Kidney (tissue), 14 donors: ENCODE data around the gene PFKFB4. TPM values are rescaled to one million over a fixed set of nuclear protein-coding genes. Genes with fewer than 3 reads are reported as not detected.

Source experiments
- DNase-seq, 5 donors: peaks; one replicate each; pipeline ENCODE4 v3.0.0-alpha.2; 2013 to 2020
- FAIRE-seq: peaks from 2 replicates; lab custom pipeline; 2012; peaks lifted over from hg19 to GRCh38; lab: Jason Lieb, UNC
- H3K27ac ChIP-seq, 2 donors: one replicate each; pipeline ENCODE4 v1.7.0; 2013; ENCODE audit warnings: low read depth in 2 of 2, low read length in 2 of 2, inconsistent platforms in 1 of 2
- H3K27me3 ChIP-seq: one replicate; pipeline ENCODE4 v1.7.1; 2013; ENCODE audit warnings: low read length, inconsistent platforms; ENCODE audit not compliant: control insufficient read depth, insufficient read depth
- H3K36me3 ChIP-seq, 3 donors: one replicate each; pipeline versions ENCODE4 v1.7.0 to v1.7.1; 2013; ENCODE audit warnings: low read length in 3 of 3, control low read depth in 1 of 3, inconsistent platforms in 1 of 3; ENCODE audit not compliant: insufficient read depth in 3 of 3, control insufficient read depth in 2 of 3
- H3K4me1 ChIP-seq, 3 donors: one replicate each; pipeline versions ENCODE4 v1.7.0 to v1.7.1; 2013; ENCODE audit warnings: low read length in 3 of 3, inconsistent platforms in 1 of 3, low read depth in 1 of 3; ENCODE audit not compliant: control insufficient read depth in 2 of 3, insufficient read depth in 2 of 3
- H3K4me3 ChIP-seq, 3 donors: one replicate each; pipeline versions ENCODE4 v1.7.0 to v1.8.1; 2013; ENCODE audit warnings: low read length in 3 of 3, control low read depth in 1 of 3, inconsistent platforms in 1 of 3
- H3K9ac ChIP-seq, 3 donors: one replicate each; pipeline versions ENCODE4 v1.7.0 to v1.7.1; 2013; ENCODE audit warnings: low read length in 3 of 3, control low read depth in 1 of 3, inconsistent platforms in 1 of 3
- H3K9me3 ChIP-seq, 3 donors: one replicate each; pipeline versions ENCODE4 v1.7.0 to v1.7.1; 2013; ENCODE audit warnings: low read length in 3 of 3, control low read depth in 1 of 3, inconsistent platforms in 1 of 3; ENCODE audit not compliant: control insufficient read depth in 2 of 3, insufficient read depth in 1 of 3
- intact Hi-C: fragments of 100-400 bp; cut with DNase I; formaldehyde crosslinking; loops from one replicate; pipeline ENCODE4 v1.11.1; 2022
- polyA plus RNA-seq: library from polyadenylated mRNA; stranded (reverse); fragments of 350-450 nt; fragmentation: Illumina TruSeq; extraction: RNeasy Lipid Tissue Mini Kit (QIAGEN cat#74804); gene quantifications from one replicate; pipeline ENCODE4 v1.2.3, GENCODE V29; 2014; ENCODE audit warnings: low read depth, low replicate concordance; ENCODE audit not compliant: insufficient read depth
- total RNA-seq: library from RNA; stranded (reverse); fragmentation: NEBNext Ultra II Directional; extraction: Animal tissue kit (Norgen Biotek cat#: 25700); gene quantifications from one replicate; pipeline ENCODE4 v1.2.1, GENCODE V29; 2021
- TF ChIP-seq, protein P1 (sequence below): IDR thresholded peaks from 3 replicates; pipeline ENCODE4 v1.5.1; 2012; ENCODE audit warnings: mild to moderate bottlenecking, moderate library complexity, borderline replicate concordance; ENCODE audit not compliant: insufficient read depth; ENCODE audit errors: extremely low read depth
- donor health status: control.
- donor health status: control.
- donor health status: control.
- donor health status: control.
- donor health status: control.
- donor health status: DM: yes; HTN: yes; CAD: no.
- donor health status: Normal renal cell carcinoma (clear cell type).

PFKFB4 gene
- total and polyA plus RNA-seq, 2 donors from 2014 or later = 2.1 to 4.6 TPM

DNA sequence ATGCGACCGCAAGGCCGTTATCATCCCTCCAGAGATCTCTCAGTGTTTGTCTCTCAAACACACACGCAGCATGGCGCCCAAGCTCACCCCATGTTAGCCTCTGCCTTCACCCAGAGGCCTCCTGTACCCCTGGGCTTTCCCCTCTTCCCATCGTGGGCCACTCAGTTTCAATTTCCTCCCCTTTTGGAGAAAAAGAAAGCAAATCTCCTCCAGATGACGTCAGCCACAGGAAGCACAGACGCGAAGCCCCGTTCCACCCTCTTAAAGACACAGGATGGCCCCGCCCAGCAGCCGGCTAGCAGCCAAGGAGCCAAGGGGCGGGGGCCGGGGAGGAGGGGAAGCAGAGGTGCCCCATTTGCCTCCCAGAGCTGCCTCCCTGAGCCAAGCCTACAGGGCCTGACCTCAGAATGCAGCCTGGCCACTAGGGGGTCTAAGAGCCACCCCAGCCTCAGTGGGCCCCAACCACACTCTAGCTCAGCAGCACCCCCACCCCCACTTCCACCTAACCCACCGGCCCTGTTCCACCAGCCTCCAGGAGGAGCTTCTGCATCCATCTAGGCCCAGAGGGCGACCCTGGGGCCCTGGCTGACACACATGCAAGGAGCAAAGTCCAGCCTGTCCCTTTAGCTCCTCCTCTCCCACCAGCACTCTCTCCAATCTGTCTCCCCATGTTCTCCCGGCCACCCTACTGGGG lies 83.5 kb downstream of the PFKFB4 start:
- Histone ChIP-seq H3K27ac (peak overlapping the region; percentile 93 to 95), H3K9ac (peak overlapping the region; percentile 79 to 97 (median 95)), H3K9me3 (no peaks in the 10 kb centered on the region), H3K4me1 (peaks cover 0 to 22% (median 0%) of the 10 kb centered on the region in 3 donors), H3K36me3 (peaks cover 0 to 5% (median 0%) of the 10 kb centered on the region in 3 donors), H3K27me3 (no peaks in the 10 kb centered on the region), H3K4me3 (peak overlapping the region; percentile 86 to 97 (median 95))
- intact Hi-C loops = no loop called here
- FAIRE-seq = no peak
- peak; percentile 91 to 97 (median 96) for DNase-seq
- TF ChIP-seq, protein P1, sequence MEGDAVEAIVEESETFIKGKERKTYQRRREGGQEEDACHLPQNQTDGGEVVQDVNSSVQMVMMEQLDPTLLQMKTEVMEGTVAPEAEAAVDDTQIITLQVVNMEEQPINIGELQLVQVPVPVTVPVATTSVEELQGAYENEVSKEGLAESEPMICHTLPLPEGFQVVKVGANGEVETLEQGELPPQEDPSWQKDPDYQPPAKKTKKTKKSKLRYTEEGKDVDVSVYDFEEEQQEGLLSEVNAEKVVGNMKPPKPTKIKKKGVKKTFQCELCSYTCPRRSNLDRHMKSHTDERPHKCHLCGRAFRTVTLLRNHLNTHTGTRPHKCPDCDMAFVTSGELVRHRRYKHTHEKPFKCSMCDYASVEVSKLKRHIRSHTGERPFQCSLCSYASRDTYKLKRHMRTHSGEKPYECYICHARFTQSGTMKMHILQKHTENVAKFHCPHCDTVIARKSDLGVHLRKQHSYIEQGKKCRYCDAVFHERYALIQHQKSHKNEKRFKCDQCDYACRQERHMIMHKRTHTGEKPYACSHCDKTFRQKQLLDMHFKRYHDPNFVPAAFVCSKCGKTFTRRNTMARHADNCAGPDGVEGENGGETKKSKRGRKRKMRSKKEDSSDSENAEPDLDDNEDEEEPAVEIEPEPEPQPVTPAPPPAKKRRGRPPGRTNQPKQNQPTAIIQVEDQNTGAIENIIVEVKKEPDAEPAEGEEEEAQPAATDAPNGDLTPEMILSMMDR = peak; percentile 4

GRCh38 chr3:48472673-48472922 lies 84.0 kb downstream of the PFKFB4 start:
- H3K4me3 ChIP-seq = peak overlapping the region; percentile 86 to 97 (median 95)
- intact Hi-C loops = no loop called here
- TF ChIP-seq, protein P1 = no peak
- no peaks in the 10 kb centered on the region for H3K27me3 ChIP-seq
- DNase-seq (no peak), FAIRE-seq (no peak)
- no peaks in the 10 kb centered on the region for H3K9me3 ChIP-seq
- peak overlapping the region; percentile 93 to 95 for H3K27ac ChIP-seq
- peaks cover 0 to 27% (median 2%) of the 10 kb centered on the region in 3 donors for H3K4me1 ChIP-seq
- H3K36me3 ChIP-seq = peaks cover 0 to 5% (median 3%) of the 10 kb centered on the region in 3 donors
- H3K9ac ChIP-seq = peak overlapping the region; percentile 79 to 97 (median 95)

DNA sequence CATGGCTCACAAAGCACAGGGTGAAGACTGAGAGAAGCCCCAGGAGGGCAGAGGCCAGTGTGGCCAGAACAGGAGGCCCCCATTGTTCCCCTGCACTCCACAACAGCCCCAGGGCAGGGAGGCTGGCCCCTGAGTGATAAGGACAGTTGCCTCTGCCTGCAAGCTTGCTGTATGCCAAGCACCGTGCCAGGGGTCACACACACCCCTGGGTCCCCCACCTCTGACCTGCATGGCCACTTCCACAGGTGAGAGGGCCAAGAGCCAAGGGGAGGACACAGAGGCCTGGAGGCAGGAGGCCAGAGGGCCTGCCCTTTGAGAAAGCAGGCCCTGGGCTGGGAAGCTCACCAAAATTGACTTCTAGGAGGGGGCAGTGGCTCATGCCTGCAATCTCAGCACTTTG lies 86.3 kb downstream of the PFKFB4 start:
- Histone ChIP-seq H3K36me3 (peaks cover 0 to 10% (median 5%) of the 10 kb centered on the region in 3 donors), H3K4me3 (no peak overlapping the region), H3K27ac (no peak overlapping the region), H3K27me3 (no peaks in the 10 kb centered on the region), H3K9ac (no peak overlapping the region), H3K9me3 (no peaks in the 10 kb centered on the region), H3K4me1 (peaks cover 0 to 42% (median 18%) of the 10 kb centered on the region in 3 donors)
- no peak for FAIRE-seq
- intact Hi-C loops = no loop called here
- DNase-seq = peak in 1 of 5 donors; percentile 64
- TF ChIP-seq, protein P1 = no peak
